Stimulated activated CD8-positive, alpha-beta memory T cell treated with anti-CD3 and anti-CD28 coated beads, Interleukin-7, amount 100 ng/mL, for 1 hour (primary cell): ENCODE data around the gene SLAMF6.
"Not testable (repeated sequence)": the region's sequence is repeated elsewhere in the genome, so short reads cannot be mapped to it uniquely, and the experiment has no call there.

Experiments used
- DNase-seq, 2 donors: peaks; one replicate each; pipeline ENCODE4 v3.0.0-alpha.2; 2020; ENCODE audit warnings: low read depth in 2 of 2

The SLAMF6 gene

GRCh38 chr1:160522622-160523345, at the start of gene SLAMF6:
Gene SLAMF6, minus strand, starts transcription at chr1:160523255. Its CDS starts 63 bp downstream, at chr1:160523192.
- DNase-seq = no peak

GRCh38 chr1:160570840-160571239, 47.8 kb upstream of the SLAMF6 start:
- DNase-seq = no peak

- DNase-seq = no peak
These were observed 46.8 kb upstream of the SLAMF6 start for GRCh38 chr1:160569806-160570205.

GRCh38 chr1:160567858-160568682, 45.0 kb upstream of the SLAMF6 start:
- peak; percentile 29 to 36 for DNase-seq

GRCh38 chr1:160567341-160567740, 44.3 kb upstream of the SLAMF6 start:
- DNase-seq = no peak

GRCh38 chr1:160565564-160565963, 42.5 kb upstream of the SLAMF6 start:
- no peak for DNase-seq

- not testable (repeated sequence) for DNase-seq
These were observed 40.2 kb upstream of the SLAMF6 start for GRCh38 chr1:160563230-160563629.

GRCh38 chr1:160562745-160563144, 39.7 kb upstream of the SLAMF6 start:
- not testable (repeated sequence) for DNase-seq

- no peak for DNase-seq
These were observed 37.8 kb upstream of the SLAMF6 start for GRCh38 chr1:160560806-160561205.

GRCh38 chr1:160560045-160560705, 37.1 kb upstream of the SLAMF6 start:
- no peak for DNase-seq

GRCh38 chr1:160559437-160559836, 36.4 kb upstream of the SLAMF6 start:
- not testable (repeated sequence) for DNase-seq

GRCh38 chr1:160558660-160559380, 35.8 kb upstream of the SLAMF6 start:
- no peak for DNase-seq

- DNase-seq = no peak
These were observed 30.7 kb upstream of the SLAMF6 start for GRCh38 chr1:160553778-160554177.

- no peak for DNase-seq
These were observed 29.4 kb upstream of the SLAMF6 start for GRCh38 chr1:160552425-160552824.

GRCh38 chr1:160550572-160551034, 27.5 kb upstream of the SLAMF6 start:
- peak in 1 of 2 donors; percentile 39 for DNase-seq

- DNase-seq = no peak
These were observed 26.6 kb upstream of the SLAMF6 start for GRCh38 chr1:160549665-160550006.

- DNase-seq = no peak
These were observed 26.1 kb upstream of the SLAMF6 start for GRCh38 chr1:160548960-160549664.

- no peak for DNase-seq
These were observed 25.1 kb upstream of the SLAMF6 start for GRCh38 chr1:160548183-160548582.

- no peak for DNase-seq
These were observed 24.4 kb upstream of the SLAMF6 start for GRCh38 chr1:160547422-160547821.

GRCh38 chr1:160546942-160547341, 23.9 kb upstream of the SLAMF6 start:
- DNase-seq = no peak

- DNase-seq = no peak
These were observed 21.6 kb upstream of the SLAMF6 start for GRCh38 chr1:160544647-160545046.
